Measurements from ENCODE around the gene PDLIM3.

Gene PDLIM3

DNA sequence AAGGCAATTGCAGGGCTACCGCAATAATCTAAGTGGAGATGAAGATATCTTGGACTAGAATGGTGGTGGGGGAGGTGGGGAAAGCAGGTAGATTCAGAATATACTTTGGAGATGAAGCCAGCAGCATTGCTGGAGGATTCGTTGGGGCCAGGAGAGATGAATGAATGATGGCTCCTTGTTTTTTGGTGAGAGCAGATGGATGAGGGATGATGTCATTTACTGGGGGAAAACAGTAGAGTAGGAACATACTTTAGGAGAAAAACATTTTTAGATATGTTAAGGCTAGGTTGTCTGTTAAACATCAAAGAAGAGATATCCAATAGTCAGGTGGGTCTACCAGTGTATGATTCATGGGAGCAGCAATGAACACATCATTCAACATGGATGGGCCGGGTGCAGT lies 69.6 kb downstream of the PDLIM3 start:
- no peak for DNase-seq (ENCODE audit: low spot score)
- TF ChIP-seq, protein P1, sequence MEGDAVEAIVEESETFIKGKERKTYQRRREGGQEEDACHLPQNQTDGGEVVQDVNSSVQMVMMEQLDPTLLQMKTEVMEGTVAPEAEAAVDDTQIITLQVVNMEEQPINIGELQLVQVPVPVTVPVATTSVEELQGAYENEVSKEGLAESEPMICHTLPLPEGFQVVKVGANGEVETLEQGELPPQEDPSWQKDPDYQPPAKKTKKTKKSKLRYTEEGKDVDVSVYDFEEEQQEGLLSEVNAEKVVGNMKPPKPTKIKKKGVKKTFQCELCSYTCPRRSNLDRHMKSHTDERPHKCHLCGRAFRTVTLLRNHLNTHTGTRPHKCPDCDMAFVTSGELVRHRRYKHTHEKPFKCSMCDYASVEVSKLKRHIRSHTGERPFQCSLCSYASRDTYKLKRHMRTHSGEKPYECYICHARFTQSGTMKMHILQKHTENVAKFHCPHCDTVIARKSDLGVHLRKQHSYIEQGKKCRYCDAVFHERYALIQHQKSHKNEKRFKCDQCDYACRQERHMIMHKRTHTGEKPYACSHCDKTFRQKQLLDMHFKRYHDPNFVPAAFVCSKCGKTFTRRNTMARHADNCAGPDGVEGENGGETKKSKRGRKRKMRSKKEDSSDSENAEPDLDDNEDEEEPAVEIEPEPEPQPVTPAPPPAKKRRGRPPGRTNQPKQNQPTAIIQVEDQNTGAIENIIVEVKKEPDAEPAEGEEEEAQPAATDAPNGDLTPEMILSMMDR (IDR thresholded peaks at IDR 0.05), result no peak
- Histone ChIP-seq H3K27ac (no peak overlapping the region), H3K4me3 (no peak overlapping the region)

DNA sequence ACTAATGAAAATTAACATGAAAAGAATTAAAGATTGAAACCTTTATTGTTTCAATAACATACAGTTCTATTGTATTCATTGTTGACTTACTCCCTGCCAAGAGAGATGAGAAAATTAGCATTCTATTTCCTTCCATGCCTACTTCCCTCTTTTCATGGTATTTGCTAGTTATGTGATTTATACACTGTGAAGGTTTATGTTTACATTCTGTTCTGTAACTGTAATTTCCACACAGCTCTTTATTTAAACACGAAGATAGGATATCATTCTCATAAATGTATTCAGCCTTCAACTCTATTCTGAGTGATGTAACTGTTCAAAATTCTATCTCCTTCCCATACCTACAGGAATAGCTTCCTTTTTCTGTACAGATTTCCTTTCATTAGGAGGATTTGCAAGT lies 70.4 kb downstream of the PDLIM3 start:
- Histone ChIP-seq H3K27ac (no peak overlapping the region), H3K4me3 (no peak overlapping the region)
- DNase-seq (ENCODE audit: low spot score), result no peak
- TF ChIP-seq, protein P1 (IDR thresholded peaks at IDR 0.05), result no peak

DNA sequence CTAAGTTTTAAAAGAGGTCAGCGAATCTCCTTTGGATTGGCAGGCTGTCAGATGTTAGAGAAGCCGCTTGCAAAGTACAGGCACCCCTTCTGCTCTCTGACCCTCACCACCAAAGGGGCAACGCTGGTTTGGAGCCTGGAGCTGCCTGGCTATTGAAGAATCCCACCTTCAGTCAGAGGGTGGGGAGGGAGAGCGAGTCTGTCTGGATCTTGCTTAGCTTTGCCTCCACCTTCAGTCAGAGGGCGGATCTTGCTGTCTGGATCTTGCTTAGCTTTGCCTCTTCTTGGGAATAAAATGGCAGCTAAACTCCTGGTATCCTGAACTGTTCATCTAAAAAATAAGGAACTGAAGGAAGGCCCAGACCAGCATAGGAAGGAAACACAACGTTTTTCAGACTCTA lies 71.1 kb downstream of the PDLIM3 start:
- H3K27ac ChIP-seq, result no peak overlapping the region
- TF ChIP-seq, protein P1 (IDR thresholded peaks at IDR 0.05), result no peak
- no peak for DNase-seq (ENCODE audit: low spot score)
- H3K4me3 ChIP-seq, result no peak overlapping the region

DNA sequence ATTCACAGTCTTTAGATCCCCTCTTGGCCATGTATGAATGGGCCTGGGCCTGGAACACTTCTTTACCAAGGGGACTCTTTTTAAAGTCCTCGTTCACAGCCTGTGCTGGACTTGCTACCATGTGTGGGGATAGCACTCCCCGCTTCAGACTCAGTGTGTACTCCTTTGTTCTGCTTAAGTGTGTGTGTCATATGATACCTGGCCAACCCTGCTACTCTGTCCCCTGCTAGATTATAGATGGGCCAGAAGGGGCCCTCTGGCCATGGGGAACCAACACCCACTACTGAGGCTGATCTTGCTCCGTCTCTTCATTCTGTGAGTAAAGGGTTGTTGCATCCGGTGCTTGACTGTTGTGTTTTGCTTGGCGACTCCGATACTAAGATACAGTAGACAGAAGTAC lies 71.8 kb downstream of the PDLIM3 start:
- no peak for DNase-seq (ENCODE audit: low spot score)
- TF ChIP-seq, protein P1 (IDR thresholded peaks at IDR 0.05), result no peak
- Histone ChIP-seq H3K27ac (no peak overlapping the region), H3K4me3 (no peak overlapping the region)

DNA sequence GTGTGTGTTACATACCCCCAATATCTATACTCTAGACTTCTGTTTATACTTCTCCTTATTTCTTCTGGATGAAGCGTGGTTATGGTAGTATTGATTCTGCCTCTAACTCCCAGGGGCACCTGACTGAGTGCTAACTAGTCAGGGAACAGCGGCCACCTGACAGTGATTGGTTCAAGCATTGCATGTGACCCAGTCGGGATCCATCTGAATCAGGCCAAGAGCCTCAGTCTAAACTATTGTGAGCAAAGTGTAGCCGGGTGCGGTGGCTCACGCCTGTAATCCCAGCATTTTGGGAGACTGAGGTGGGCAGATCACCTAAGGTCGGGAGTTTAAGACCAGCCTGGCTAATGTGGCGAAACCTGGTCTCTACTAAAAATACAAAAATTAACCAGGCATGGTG lies 73.7 kb downstream of the PDLIM3 start:
- H3K4me3 ChIP-seq, result no peak overlapping the region

DNA sequence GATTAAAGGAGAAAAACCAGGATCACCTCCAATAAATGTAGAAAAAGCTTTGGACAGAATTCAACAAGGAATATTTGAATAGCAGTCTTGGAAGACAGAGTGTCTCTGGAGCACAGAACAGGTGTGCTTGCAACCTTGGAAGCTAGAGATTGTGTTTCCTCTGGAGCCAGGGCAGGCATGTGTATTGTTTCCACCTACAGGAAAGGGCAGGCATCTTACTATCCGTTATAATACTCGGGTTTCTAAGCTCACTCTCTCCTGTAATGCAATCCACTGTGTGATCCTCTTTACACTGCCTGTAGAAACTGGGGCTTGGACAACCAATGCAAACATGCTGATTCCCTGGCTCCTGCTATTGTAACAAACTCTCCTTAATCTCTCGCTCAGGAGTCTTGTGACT lies 78.2 kb downstream of the PDLIM3 start:
- TF ChIP-seq, protein P1 (IDR thresholded peaks at IDR 0.05), result no peak

More for the DNA sequence above, 73.7 kb downstream of the PDLIM3 start:
- no peak overlapping the region for H3K27ac ChIP-seq
- DNase-seq (ENCODE audit: low spot score), result no peak
- TF ChIP-seq, protein P1 (IDR thresholded peaks at IDR 0.05), result no peak

DNA sequence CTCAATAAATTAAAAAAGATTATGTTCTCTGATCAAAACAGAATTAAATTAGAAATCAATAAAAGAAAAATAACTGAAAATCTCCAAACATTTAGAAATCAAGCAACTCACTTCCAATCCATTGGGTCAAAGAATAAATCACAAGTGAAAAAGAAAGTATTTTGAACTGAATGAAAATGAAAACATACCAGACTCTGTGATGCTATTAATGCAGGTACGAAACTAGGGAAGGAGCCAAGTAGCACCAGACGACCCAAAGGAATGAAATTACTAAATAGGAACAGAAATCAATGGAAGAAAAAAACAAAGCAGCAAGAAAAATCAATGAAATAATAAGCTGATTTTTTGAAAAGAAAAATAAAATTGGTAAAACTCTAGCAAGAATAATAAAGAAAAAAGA lies 79.2 kb downstream of the PDLIM3 start:
- H3K4me3 ChIP-seq, result no peak overlapping the region
- no peak for DNase-seq (ENCODE audit: low spot score)
- TF ChIP-seq, protein P1 (IDR thresholded peaks at IDR 0.05), result no peak
- no peak overlapping the region for H3K27ac ChIP-seq

More for the DNA sequence above, 78.2 kb downstream of the PDLIM3 start:
- no peak for DNase-seq (ENCODE audit: low spot score)
- Histone ChIP-seq H3K27ac (no peak overlapping the region), H3K4me3 (no peak overlapping the region)
